HG02884 (cell line): ENCODE data around the gene RBFOX1.

Source experiments
- ATAC-seq: cut with Tn5 transposase; IDR thresholded peaks from one replicate; pipeline ENCODE4 v1.9.1; 2021; ENCODE audit warnings: mild to moderate bottlenecking, moderate library complexity; ENCODE audit not compliant: unreplicated experiment

The RBFOX1 gene

GRCh38 chr16:7651803-7652570, 319.3 kb downstream of the RBFOX1 start:
- ATAC-seq = no peak

DNA sequence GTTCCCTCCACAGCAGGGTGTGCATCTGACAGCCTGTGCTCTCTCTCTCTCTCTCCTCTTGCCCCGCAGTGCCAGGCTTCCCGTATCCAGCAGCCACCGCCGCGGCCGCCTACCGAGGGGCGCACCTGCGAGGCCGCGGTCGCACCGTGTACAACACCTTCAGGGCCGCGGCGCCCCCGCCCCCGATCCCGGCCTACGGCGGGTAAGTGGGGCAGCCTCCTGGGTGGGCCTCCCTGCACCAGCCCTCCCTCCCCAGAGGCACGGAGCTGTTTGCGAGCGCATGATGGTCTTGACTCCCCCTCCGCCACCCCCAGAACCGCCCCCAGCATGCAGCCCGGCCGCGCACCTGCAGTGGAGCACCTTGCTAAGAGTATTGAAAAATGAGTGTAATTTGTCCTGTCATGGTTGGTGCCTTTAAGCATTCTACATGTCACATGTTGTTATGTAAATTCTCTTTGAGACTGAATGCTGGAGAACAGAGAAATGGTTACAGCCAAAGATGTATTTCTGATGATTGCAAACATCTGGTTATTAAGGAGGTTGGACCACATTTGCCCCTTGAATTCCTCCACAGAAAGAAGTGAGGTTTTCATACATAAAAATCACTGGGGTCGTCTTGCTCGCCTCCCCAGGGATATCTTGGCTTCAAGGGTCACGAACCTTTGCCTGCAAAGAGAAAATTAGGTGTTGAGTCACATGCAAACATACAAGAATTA, 321.3 kb downstream of the RBFOX1 start:
- ATAC-seq = no peak

DNA sequence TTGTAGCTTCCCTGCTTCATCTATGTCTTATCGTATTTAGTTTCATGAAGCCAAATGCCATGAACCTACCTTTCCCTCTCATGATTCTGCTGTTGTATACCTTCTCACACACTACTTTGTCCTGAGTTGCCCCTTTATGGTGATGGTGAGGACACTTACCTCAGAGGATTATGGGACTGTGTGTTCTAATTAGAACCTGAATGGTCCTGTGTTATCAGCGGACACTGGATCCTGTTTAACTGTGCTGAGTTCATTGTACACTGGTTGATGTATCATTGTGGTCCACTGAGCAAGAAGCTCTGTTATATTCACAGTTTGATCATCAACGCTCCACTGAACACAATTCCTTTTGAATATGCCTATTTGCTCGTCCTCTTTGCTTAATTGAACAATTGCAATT, 343.0 kb downstream of the RBFOX1 start:
- no peak for ATAC-seq

DNA sequence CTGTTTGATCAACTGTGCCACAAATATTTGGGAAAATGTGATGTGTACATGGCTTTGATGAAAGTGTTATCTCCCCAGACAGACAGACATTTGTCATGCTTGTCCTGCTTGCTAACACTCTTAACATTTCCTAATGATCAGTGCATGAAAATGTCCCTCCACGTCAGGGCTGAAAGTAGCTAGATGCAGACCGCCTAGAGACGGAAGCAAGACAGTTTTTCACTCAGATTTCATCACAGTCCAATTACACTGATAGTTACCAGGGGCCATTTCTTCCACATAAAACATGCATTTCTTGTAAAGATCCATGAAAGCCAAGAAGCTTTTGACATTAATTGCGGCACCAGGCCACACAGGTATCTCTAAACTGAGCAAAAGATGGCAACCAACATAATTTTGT, 347.7 kb downstream of the RBFOX1 start:
- ATAC-seq = no peak

DNA sequence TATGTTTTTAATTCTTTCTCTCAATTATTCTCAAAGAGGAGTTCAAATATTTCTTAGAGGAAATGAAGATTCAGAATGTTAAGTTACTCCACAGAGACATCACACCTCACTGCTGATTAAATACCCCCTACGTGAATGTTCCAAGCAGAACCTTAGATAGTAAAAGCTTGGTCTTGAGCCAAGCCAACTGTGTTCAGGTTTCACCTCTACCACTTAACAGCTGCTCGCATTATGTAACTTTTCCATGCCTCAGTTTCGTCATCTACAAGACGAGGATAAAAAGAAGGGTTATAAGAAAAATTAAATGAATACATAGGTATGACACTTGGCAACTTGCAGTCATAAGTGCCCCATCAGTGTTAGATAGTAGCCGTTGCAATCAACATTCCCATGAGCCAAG, 356.2 kb downstream of the RBFOX1 start:
- ATAC-seq = no peak

- ATAC-seq = no peak
These were observed 356.6 kb downstream of the RBFOX1 start for GRCh38 chr16:7689234-7689633.

GRCh38 chr16:7691533-7691932, 358.9 kb downstream of the RBFOX1 start:
- ATAC-seq = no peak

DNA sequence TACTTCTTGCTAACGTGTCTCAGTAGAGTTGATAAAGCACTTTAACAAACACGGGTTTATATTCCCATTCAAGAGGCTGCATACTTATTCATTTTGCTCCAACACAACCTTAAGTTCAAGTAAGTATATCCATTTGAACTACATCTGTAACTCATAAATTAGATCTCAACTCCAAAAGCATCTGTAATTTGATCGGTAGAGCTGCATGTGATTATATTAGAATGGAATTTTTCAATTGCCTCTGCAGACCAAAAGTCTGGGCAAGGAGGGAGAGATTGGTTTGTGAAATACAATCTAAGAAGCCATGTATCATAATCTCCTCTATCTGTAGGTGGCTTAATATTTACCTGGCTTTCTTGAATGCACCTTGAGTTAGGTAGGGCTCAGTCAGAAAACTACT, 371.0 kb downstream of the RBFOX1 start:
- no peak for ATAC-seq

- ATAC-seq = no peak
These were observed 373.2 kb downstream of the RBFOX1 start for GRCh38 chr16:7705885-7706284.

- no peak for ATAC-seq
These were observed 376.5 kb downstream of the RBFOX1 start for GRCh38 chr16:7709186-7709585.

DNA sequence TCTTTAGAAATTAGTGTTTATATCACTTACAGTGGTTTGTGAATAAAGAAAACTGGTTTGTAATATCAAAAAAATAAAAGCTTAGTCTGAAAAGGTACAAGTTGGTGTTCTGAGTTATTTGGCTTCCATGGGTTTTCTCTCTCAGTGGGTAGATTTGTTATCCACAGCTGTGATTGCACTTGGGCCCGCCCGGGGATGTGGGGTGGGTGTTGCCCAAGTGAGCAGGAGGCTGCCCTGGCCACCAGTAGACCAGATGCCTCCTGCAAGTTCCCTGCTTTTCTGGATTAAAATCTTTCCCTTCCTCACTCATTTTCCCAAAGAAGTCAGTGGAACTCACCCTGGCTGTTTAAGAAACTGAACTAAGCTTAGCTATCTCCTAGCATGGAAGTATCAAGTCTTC, 380.6 kb downstream of the RBFOX1 start:
- ATAC-seq = no peak

DNA sequence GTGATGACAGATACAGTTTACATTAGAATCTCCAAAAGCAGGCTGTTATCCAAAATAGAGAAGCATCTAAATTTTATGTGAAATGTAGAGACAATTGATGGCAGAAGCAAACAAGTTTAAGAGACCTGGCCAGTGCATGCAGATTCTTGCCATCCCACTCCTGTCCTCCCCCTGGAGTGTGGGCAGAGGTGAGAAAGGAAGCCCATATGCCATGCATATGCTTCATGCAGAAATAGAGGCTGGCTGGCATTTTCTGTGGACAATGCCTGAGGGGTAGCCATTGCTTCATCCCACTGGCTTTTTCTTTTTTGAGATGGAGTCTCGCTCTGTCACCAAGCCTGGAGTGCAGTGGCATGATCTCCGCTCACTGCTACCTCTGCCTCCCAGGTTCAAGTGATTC, 382.1 kb downstream of the RBFOX1 start:
- ATAC-seq = no peak

GRCh38 chr16:7716660-7717550, 384.3 kb downstream of the RBFOX1 start:
- no peak for ATAC-seq

DNA sequence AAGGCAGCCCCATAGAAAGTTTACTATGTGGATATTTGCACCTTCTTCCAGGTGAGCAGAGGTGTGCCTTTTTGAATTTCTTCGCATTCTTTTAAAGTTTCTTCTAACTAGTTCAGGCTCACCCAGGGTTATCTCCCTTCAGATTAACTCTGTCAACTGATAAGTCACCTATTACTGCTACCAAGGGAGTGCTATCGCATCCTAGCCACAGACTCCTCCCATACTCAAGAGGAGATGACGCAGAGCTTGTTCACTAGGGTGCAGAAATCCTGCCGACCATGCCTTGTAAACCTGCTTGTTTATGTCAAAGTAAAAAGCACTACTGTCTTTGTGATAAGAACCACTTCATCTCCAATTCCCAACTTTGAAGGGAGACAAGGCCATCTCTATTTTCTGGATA, 390.1 kb downstream of the RBFOX1 start:
- ATAC-seq = no peak

DNA sequence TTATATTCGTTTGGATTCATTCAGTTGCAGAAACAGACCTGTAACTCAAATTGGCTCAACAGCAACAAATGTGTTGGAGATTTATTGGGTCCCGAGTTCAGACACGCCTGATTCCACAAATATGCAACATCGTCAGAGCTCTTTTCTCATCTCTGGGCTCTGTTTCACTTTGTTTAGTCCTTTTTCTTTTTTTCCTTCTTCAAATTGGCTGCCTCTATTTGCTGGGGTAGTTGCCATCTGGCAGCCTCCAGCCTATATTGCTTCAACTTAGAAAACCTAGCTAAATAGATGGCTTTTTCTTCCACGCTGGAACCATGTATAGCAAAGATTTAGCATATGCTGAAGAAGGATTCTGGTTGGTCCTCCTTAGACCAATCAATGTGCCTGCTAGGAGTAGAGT, 398.5 kb downstream of the RBFOX1 start:
- ATAC-seq = no peak

- no peak for ATAC-seq
These were observed 403.6 kb downstream of the RBFOX1 start for GRCh38 chr16:7736138-7736665.

GRCh38 chr16:7742626-7743025, 410.0 kb downstream of the RBFOX1 start:
- ATAC-seq = no peak

- ATAC-seq = no peak
These were observed 412.1 kb downstream of the RBFOX1 start for GRCh38 chr16:7744546-7745264.

DNA sequence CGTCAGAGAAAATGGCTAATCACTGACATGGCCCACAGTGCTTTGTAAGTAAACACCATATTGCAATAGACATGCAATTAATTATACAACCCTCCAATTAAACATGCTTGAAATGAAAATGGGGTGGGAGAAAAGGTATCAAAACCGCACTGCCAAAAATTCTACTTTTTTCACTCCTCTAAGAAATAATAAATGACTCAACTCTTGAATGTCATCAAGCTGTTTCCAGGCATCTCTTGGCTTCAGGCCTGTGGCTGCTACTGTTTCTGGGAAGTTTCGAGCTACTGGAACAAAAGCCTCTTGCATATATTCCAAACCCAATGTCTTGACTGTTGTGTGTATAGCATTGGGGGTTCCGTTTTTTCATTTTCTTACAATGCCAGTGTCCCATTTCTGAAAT, 412.6 kb downstream of the RBFOX1 start:
- no peak for ATAC-seq

- no peak for ATAC-seq
These were observed 414.3 kb downstream of the RBFOX1 start for GRCh38 chr16:7746941-7747340.

GRCh38 chr16:7748522-7748921, 415.9 kb downstream of the RBFOX1 start:
- ATAC-seq = no peak
